DMS 273 (cell line): Measurements from ENCODE around the gene ZNF888.
"Not testable (repeated sequence)": the region's sequence is repeated elsewhere in the genome, so short reads cannot be mapped to it uniquely, and the experiment has no call there.

ENCODE experiments used
- DNase-seq: peaks from one replicate; lab custom pipeline; 2025; ENCODE audit not compliant: unreplicated experiment; lab: John Stamatoyannopoulos, UW

Gene ZNF888

GRCh38 chr19:52941941-52942385 is 18.7 kb upstream of the ZNF888 start:
- peak; percentile 67 for DNase-seq

- DNase-seq = not testable (repeated sequence)
These were observed 18.3 kb upstream of the ZNF888 start for GRCh38 chr19:52941523-52941922.

DNA sequence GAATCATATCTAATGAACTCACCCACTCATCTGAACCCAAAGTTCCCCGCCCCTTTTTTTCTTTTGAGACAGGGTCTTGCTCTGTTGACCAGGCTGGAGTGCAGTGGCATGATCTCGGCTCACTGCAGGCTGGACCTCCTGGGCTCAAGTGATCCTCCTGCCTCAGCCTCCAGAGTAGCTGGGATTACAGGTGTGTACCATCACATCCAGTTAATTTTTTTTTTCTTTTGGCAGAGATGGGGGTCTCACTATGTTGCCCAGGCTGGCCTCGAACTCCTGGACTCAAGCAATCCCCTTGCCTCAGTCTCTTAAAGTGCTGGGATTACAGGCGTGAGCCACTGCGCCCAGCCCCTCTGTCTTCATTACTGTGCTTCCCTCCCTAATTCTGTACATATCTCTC is 17.7 kb upstream of the ZNF888 start:
- DNase-seq = not testable (repeated sequence)

DNA sequence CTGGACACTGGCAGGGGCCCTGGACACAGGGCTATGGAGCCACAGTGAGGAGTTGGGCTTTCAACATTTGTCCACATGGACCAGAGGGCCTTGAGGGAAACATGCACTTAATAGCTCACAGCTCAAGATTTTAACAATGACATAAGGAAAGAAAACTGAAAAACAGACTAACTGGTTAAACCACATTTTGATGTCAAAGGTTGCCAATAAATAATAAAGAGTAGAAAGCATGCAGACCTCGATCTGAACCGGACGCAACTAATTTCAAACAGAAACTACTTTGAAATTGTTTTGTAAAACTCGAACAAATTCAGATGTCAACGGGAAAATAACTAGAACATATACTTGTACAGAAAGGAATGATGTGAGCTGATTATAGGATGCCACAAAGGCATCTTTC is 15.5 kb upstream of the ZNF888 start:
- no peak for DNase-seq

GRCh38 chr19:52936954-52937325 is 13.7 kb upstream of the ZNF888 start:
- no peak for DNase-seq

GRCh38 chr19:52936151-52936953 is 13.1 kb upstream of the ZNF888 start:
- DNase-seq = no peak

GRCh38 chr19:52935434-52935833 is 12.2 kb upstream of the ZNF888 start:
- DNase-seq = no peak

DNA sequence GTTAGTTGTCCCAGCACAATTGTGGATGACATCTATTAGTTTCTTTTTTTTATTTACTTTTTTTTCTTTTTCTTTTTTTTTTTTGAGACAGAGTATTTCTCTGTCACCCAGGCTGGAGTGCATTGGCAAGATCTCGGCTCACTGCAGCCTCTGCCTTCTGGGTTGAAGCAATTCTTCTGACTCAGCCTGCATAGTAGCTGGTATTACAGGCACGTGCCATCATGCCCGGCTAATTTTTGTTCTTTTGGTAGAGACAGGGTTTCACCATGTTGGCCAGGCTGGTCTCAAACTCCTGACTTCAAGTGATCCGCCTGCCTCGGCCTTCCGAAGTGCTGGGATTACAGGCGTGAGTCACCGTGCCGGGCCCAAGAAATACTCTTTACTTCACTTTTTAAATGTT is 1.4 kb upstream of the ZNF888 start:
- not testable (repeated sequence) for DNase-seq

GRCh38 chr19:52923778-52924593 is 758 bp upstream of the ZNF888 start:
- DNase-seq = peak; percentile 27

DNA sequence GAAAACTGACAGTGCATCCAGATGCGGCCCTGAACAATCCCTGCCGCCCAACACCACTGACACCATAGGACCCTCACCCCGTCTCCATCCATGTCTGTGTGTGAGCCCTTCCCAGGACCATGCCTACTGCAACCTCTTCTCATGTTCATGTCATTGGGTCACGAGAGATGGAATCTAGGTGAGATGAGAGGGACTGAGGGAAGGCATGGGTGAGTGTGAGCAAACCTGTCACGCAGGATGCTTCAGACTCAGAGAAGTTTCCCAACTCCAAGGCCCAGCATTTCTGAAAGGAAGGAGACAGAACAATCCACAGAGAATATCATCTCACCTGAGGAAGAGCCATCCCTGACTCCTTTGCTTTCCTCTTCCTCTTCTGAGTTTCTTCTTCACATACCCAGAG is 5.7 kb downstream of the ZNF888 start:
- DNase-seq = no peak

DNA sequence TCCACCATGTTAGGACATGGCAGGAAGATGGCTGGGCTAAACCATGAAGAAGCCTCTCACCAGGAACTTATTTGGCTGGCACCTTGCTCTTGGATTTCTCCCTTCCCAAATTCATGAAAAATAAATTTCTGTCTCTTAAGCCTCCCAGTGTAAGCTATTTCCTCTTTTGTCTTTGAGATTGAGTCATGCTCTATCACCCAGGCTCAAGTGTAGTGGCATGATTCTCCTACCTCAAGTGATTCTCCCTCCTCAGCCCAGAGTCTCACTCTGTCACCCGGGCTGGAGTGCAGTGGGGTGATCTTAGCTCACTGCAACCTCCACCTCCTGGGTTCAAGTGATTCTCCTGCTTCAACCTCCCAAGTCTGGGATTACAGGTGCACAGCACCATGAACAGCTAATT is 12.6 kb downstream of the ZNF888 start:
- DNase-seq = no peak

DNA sequence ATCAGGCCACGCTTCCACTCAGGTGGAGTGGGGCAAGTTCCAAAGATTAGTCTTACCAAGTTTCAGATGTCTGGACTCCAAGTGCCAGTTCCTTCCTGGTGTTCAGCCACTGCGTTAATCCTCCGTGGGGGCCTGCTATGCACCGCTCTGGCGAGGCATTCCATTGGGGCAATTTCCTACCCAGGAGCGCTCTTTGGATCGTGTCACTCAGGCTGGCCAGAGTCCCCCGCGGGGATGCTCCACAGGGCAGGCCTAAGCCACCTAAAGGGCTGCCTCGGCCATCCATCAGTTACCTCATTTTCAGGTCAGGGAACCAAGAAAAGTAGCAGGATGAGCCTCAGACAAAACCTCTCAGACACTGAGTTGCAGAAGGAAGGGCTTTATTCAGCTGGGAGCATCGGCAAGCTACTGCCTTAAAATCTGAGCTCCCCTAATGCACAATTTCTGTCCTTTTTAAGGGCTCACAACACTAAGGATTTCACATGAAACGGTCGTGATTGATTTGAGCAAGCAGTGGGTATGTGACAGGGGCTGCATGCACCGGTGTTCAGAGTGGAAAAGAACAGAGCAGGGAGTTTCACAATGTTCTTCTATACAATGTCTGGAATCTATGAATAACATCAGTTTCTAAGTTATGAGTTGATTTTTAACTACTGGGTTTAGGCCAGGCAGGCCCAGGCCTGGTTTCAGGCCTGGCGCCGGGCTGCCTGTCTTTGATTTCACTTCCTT is 19.0 kb downstream of the ZNF888 start:
- not testable (repeated sequence) for DNase-seq

DNA sequence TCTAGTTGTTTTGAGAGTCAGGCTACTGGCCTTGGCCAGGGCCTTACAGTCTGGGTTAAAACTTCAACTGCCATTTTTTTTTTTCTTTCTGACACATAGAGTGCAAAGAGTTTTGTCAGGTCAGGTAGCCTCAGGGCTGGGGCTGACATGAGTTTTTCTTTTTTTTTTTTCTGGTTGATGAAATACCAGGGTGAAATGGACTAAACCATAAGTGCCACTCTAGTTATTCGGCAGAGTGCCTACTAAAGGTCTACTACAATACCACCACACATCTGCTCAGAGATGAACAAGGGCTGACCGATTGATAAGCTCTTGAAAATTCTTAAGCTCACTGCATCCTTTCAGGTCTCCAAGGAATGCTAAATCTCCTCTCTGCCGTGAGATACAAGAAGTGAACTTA is 21.4 kb downstream of the ZNF888 start:
- DNase-seq = no peak

- DNase-seq = not testable (repeated sequence)
These were observed 24.6 kb downstream of the ZNF888 start for GRCh38 chr19:52898596-52898995.

GRCh38 chr19:52898101-52898500 is 25.1 kb downstream of the ZNF888 start:
- no peak for DNase-seq

GRCh38 chr19:52897138-52897935 is 25.9 kb downstream of the ZNF888 start, which contains the start of gene ZNF320:
TSS of gene ZNF320 (minus strand) at chr19:52897635. CDS start at chr19:52890255, 7,380 bp downstream.
- DNase-seq = peak; percentile 96

GRCh38 chr19:52896431-52897137 is 26.6 kb downstream of the ZNF888 start:
- DNase-seq = peak; percentile 74

- DNase-seq = no peak
These were observed 31.9 kb downstream of the ZNF888 start for GRCh38 chr19:52891336-52891735.

- no peak for DNase-seq
These were observed 33.3 kb downstream of the ZNF888 start for GRCh38 chr19:52889931-52890330.

DNA sequence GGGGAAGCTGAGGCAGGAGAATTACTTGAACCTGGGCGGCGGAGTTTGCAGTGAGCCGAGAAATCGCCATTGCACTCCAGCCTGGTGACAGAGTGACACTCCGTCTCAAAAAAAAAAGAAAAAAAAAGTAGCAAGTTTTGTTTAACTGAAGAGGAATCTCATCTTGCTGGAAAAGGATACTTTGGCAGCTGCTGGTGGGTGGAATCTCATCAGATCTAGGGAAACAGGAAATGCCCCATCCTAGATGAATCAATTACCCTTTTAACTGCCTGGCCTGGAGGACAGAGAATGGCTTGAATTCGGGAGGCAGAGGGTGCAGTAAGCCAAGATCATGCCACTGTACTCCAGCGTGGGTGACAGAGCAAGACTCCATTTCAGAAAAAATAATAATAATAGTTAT is 34.2 kb downstream of the ZNF888 start:
- no peak for DNase-seq
